HEK293 (cell line): ENCODE measurements around the gene THAP4.

Experiments used
- CTCF ChIA-PET: fragments of 350-600 bp; formaldehyde crosslinking; extraction: SDS; loops from one replicate; lab custom pipeline; 2021; ENCODE audit warnings: antibody characterized with exemption; lab: Yijun Ruan, JAX
- POLR2A ChIA-PET: fragments of 300-600 bp; formaldehyde crosslinking; extraction: SDS; loops from one replicate; lab custom pipeline; 2020; ENCODE audit warnings: antibody characterized with exemption, inconsistent platforms; lab: Yijun Ruan, JAX
- H3K27ac ChIP-seq: fragments of 200-500 bp; sonication (Bioruptor generic); 2 replicates; pipeline ENCODE4 v1.5.1; 2014; ENCODE audit warnings: low read depth, low read length, control low read depth, inconsistent platforms; ENCODE audit errors: extremely low read depth
- H3K36me3 ChIP-seq, 2 experiments: fragments of 200-500 bp in 1 of 2; sonication (Bioruptor generic) in 1 of 2; 1 replicate in 1 of 2; 2 replicates in 1 of 2; pipeline ENCODE4 v1.5.1; 2014 to 2017; ENCODE audit warnings: inconsistent platforms in 2 of 2, low read length in 2 of 2; ENCODE audit not compliant: control insufficient read depth in 2 of 2, insufficient read depth in 1 of 2
- H3K4me1 ChIP-seq: fragments of 200-500 bp; sonication (Bioruptor generic); 2 replicates; pipeline ENCODE4 v1.5.1; 2014; ENCODE audit warnings: mild to moderate bottlenecking, low read length, inconsistent platforms; ENCODE audit not compliant: control insufficient read depth, insufficient read depth
- H3K4me3 ChIP-seq: 2 replicates; pipeline ENCODE4 v1.5.1; 2011; ENCODE audit warnings: low read depth, mild to moderate bottlenecking, control low read depth, low read length, moderate library complexity
- H3K9me3 ChIP-seq: fragments of 200-500 bp; sonication (Bioruptor generic); 2 replicates; pipeline ENCODE4 v1.5.1; 2014; ENCODE audit warnings: low read depth, low read length, inconsistent platforms; ENCODE audit not compliant: control insufficient read depth, insufficient read depth
- ELK4 ChIP-seq: IDR thresholded peaks from 2 replicates; pipeline ENCODE4 v1.6.1; 2011; ENCODE audit warnings: mild to moderate bottlenecking, low read depth, low read length, borderline replicate concordance
- GLI2 ChIP-seq: fragments of 450-650 bp; formaldehyde crosslinking; IDR thresholded peaks from 2 replicates; pipeline ENCODE4; 2017; ENCODE audit warnings: missing biosample characterization, missing genetic modification characterization, low read depth, borderline replicate concordance
- INSM2 ChIP-seq: fragments of 450-650 bp; formaldehyde crosslinking; IDR thresholded peaks from 2 replicates; pipeline ENCODE4 v1.5.1; 2016; ENCODE audit warnings: missing biosample characterization, missing genetic modification characterization
- KLF7 ChIP-seq: fragments of 450-650 bp; formaldehyde crosslinking; IDR thresholded peaks from 2 replicates; pipeline ENCODE4 v1.5.1; 2016; ENCODE audit warnings: missing biosample characterization, missing genetic modification characterization, borderline replicate concordance
- MZF1 ChIP-seq: fragments of 450-650 bp; formaldehyde crosslinking; IDR thresholded peaks from 2 replicates; pipeline ENCODE4 v1.5.1; 2017; ENCODE audit warnings: missing biosample characterization, missing genetic modification characterization, borderline replicate concordance
- OSR2 ChIP-seq: fragments of 450-650 bp; formaldehyde crosslinking; IDR thresholded peaks from 2 replicates; pipeline ENCODE4 v1.5.1; 2016; ENCODE audit warnings: missing biosample characterization, missing genetic modification characterization
- PATZ1 ChIP-seq: fragments of 450-650 bp; formaldehyde crosslinking; IDR thresholded peaks from 2 replicates; pipeline ENCODE4 v1.5.1; 2016; ENCODE audit warnings: missing biosample characterization, missing genetic modification characterization
- TCF7L2 ChIP-seq: IDR thresholded peaks from 2 replicates; pipeline ENCODE4 v1.6.1; 2011; ENCODE audit warnings: low read depth, mild to moderate bottlenecking, inconsistent platforms, low read length, moderate library complexity, borderline replicate concordance
- ZFHX2 ChIP-seq: fragments of 450-650 bp; formaldehyde crosslinking; conservative IDR thresholded peaks from 2 replicates; pipeline ENCODE4 v1.5.1; 2016; ENCODE audit warnings: missing biosample characterization, missing genetic modification characterization
- ZFP37 ChIP-seq: fragments of 450-650 bp; formaldehyde crosslinking; IDR thresholded peaks from 2 replicates; pipeline ENCODE4 v1.5.1; 2016; ENCODE audit warnings: missing biosample characterization, missing genetic modification characterization
- ZIC2 ChIP-seq: fragments of 450-650 bp; formaldehyde crosslinking; IDR thresholded peaks from 2 replicates; pipeline ENCODE4 v1.5.1; 2016; ENCODE audit warnings: missing biosample characterization, missing genetic modification characterization
- ZNF184 ChIP-seq: fragments of 450-650 bp; IDR thresholded peaks from 2 replicates; pipeline ENCODE4 v1.5.1; 2018; ENCODE audit warnings: missing biosample characterization, mild to moderate bottlenecking, missing genetic modification characterization
- ZNF274 ChIP-seq, 2 experiments: fragments of 200-500 bp in 1 of 2; fragments of 450-650 bp in 1 of 2; sonication (Bioruptor generic) in 1 of 2; formaldehyde crosslinking in 1 of 2; IDR thresholded peaks; 2 replicates each; pipeline versions ENCODE4 v1.5.1 to v1.6.1; 2014 to 2016; ENCODE audit warnings: borderline replicate concordance in 1 of 2, inconsistent platforms in 1 of 2, low read length in 1 of 2, missing biosample characterization in 1 of 2, missing genetic modification characterization in 1 of 2
- ZNF311 ChIP-seq: fragments of 450-650 bp; formaldehyde crosslinking; IDR thresholded peaks from 2 replicates; pipeline ENCODE4 v1.5.1; 2017; ENCODE audit warnings: missing biosample characterization, missing genetic modification characterization, borderline replicate concordance
- ZNF350 ChIP-seq: fragments of 450-650 bp; formaldehyde crosslinking; IDR thresholded peaks from 2 replicates; pipeline ENCODE4 v1.5.0; 2017; ENCODE audit warnings: missing biosample characterization, mild to moderate bottlenecking, missing genetic modification characterization
- ZNF37A ChIP-seq: fragments of 450-650 bp; IDR thresholded peaks from 2 replicates; pipeline ENCODE4 v1.5.1; 2018; ENCODE audit warnings: missing biosample characterization, missing genetic modification characterization
- ZNF433 ChIP-seq: fragments of 450-650 bp; formaldehyde crosslinking; IDR thresholded peaks from 2 replicates; pipeline ENCODE4 v1.5.1; 2016; ENCODE audit warnings: missing biosample characterization, missing genetic modification characterization, low read depth
- ZNF596 ChIP-seq: fragments of 450-650 bp; IDR thresholded peaks from 2 replicates; pipeline ENCODE4 v1.5.0; 2018; ENCODE audit warnings: missing biosample characterization, mild to moderate bottlenecking, missing genetic modification characterization, moderate library complexity
- ZNF660 ChIP-seq: fragments of 450-650 bp; IDR thresholded peaks from 2 replicates; pipeline ENCODE4 v1.5.1; 2018; ENCODE audit warnings: missing biosample characterization, mild to moderate bottlenecking, missing genetic modification characterization
- ZNF768 ChIP-seq: fragments of 450-650 bp; formaldehyde crosslinking; IDR thresholded peaks from 2 replicates; pipeline ENCODE4 v1.5.1; 2018; ENCODE audit warnings: missing biosample characterization, mild to moderate bottlenecking, missing genetic modification characterization
- ZNF843 ChIP-seq: fragments of 450-650 bp; formaldehyde crosslinking; IDR thresholded peaks from 2 replicates; pipeline ENCODE4 v1.5.1; 2016; ENCODE audit warnings: missing biosample characterization, missing genetic modification characterization
- ZXDB ChIP-seq: fragments of 450-650 bp; formaldehyde crosslinking; IDR thresholded peaks from 2 replicates; pipeline ENCODE4 v1.5.1; 2016; ENCODE audit warnings: missing biosample characterization, missing genetic modification characterization

THAP4 gene

DNA sequence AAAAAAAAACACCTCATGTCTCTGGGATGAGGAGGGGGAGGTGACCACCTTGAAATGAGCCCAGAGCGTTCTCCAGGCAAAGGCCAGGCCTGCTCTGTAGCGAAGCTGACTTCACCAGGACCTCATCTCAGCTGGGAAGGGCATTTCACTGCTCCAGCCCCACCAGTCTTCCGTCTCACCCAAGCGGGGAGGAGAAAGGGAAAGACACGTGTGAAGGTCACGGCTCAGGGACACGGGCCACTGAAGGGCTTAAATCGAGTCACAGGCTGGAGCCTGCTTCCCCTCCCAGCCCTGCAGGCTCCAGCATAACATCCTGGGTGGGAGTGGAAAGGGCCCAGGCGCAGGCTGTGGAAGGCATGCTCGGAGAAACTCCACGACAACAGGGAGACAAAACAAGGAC, 18.1 kb downstream of the THAP4 start:
- no peak overlapping the region for H3K4me3 ChIP-seq
- TF ChIP-seq INSM2 (tag by site-specific recombination) (no peak), ZXDB (tag by site-specific recombination) (no peak), ZNF843 (tag by site-specific recombination) (no peak), ZNF311 (tag by site-specific recombination) (no peak), ZFP37 (tag by site-specific recombination) (no peak), ZNF660 (tag by site-specific recombination) (no peak), PATZ1 (tag by site-specific recombination) (no peak), ZIC2 (tag by site-specific recombination) (no peak), ZNF350 (tag by site-specific recombination) (no peak), ELK4 (no peak), TCF7L2 (no peak), ZNF274 (IDR thresholded peaks at IDR 0.05; ENCODE audit: low read length) (no peak), ZNF274 (tag by site-specific recombination; IDR thresholded peaks at IDR 0.05; ENCODE audit: borderline replicate concordance) (no peak), GLI2 (tag by site-specific recombination) (no peak), ZFHX2 (tag by site-specific recombination) (no peak)
- TF ChIP-seq, all 188 proteins: peak for 0
- peaks cover 10 to 28% of the 10 kb centered on the region in 2 experiments; a peak in 2 of 3 replicates for H3K36me3 ChIP-seq
- peaks cover 2% of the 10 kb centered on the region; the same call in 1 of the 2 replicates for H3K4me1 ChIP-seq
- no peak overlapping the region for H3K27ac ChIP-seq
- CTCF ChIA-PET: no interaction called here
- H3K9me3 ChIP-seq: no peaks in the 10 kb centered on the region
- POLR2A ChIA-PET: interaction anchor here (1.1 kb wide), 1 partner anchor 9 kb away, joined by 3 read pairs; no protein-coding TSS in a partner anchor

GRCh38 chr2:241618296-241618805, 18.6 kb downstream of the THAP4 start:
- H3K9me3 ChIP-seq: no peaks in the 10 kb centered on the region
- ChIA-PET POLR2A (interaction anchor here (0.5 to 1.1 kb wide), 2 partner anchors 8 to 226 kb away, joined by 3 to 6 read pairs; no protein-coding TSS in a partner anchor), CTCF (interaction anchor here (0.7 kb wide), 1 partner anchor 288 kb away, joined by 3 read pairs; no protein-coding TSS in a partner anchor)
- H3K4me3 ChIP-seq: no peak overlapping the region
- peaks cover 2% of the 10 kb centered on the region; the same call in 1 of the 2 replicates for H3K4me1 ChIP-seq
- H3K27ac ChIP-seq: no peak overlapping the region
- no peak for TF ChIP-seq ZNF596 (tag by site-specific recombination)
- TF ChIP-seq OSR2: no peak
- no peak for TF ChIP-seq KLF7 (tag by site-specific recombination)
- TF ChIP-seq ZNF433 (tag by site-specific recombination): no peak
- no peak for TF ChIP-seq ZNF37A (tag by site-specific recombination)
- no peak for TF ChIP-seq ZNF768
- no peak for TF ChIP-seq ZNF184 (tag by site-specific recombination)
- TF ChIP-seq ZNF660 (tag by site-specific recombination): no peak
- no peak for TF ChIP-seq MZF1 (tag by site-specific recombination)
- H3K36me3 ChIP-seq: peaks cover 10 to 24% of the 10 kb centered on the region in 2 experiments; a peak in 2 of 3 replicates
